Measurements from ENCODE around the gene THSD8. TPM values are rescaled to one million over a fixed set of nuclear protein-coding genes. Genes with fewer than 3 reads are reported as not detected.

Gene THSD8
- total RNA-seq, 2 experiments from 2014 or later, result 31.1 to 36.2 TPM

DNA sequence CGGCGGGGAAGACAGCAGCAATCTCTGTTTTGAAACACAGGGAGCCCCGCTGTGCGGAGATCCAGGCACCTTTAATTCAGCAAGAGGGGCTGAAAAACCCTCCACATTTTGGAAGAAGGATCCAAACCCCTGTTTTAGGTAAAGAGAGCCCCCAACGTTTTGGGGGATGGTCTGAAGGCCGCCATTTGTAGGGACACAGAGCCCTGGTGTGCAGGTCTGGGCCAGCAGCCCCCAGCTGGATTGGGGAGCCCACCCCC lies 23.0 kb upstream of the THSD8 start:
- TF ChIP-seq, protein P1, sequence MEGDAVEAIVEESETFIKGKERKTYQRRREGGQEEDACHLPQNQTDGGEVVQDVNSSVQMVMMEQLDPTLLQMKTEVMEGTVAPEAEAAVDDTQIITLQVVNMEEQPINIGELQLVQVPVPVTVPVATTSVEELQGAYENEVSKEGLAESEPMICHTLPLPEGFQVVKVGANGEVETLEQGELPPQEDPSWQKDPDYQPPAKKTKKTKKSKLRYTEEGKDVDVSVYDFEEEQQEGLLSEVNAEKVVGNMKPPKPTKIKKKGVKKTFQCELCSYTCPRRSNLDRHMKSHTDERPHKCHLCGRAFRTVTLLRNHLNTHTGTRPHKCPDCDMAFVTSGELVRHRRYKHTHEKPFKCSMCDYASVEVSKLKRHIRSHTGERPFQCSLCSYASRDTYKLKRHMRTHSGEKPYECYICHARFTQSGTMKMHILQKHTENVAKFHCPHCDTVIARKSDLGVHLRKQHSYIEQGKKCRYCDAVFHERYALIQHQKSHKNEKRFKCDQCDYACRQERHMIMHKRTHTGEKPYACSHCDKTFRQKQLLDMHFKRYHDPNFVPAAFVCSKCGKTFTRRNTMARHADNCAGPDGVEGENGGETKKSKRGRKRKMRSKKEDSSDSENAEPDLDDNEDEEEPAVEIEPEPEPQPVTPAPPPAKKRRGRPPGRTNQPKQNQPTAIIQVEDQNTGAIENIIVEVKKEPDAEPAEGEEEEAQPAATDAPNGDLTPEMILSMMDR (IDR thresholded peaks at IDR 0.05), result no peak
- DNase-seq (no peak), ATAC-seq (no peak)
- intact Hi-C loops (cut with micrococcal nuclease), result loop anchor here (2.0 kb wide), 1 partner anchor 16 kb away; no protein-coding TSS in a partner anchor
- Mint-ChIP-seq H3K4me1 (ENCODE audit: low read depth) (peaks cover 39% of the 10 kb centered on the region), H3K27me3 (no peaks in the 10 kb centered on the region), H3K9me3 (no peaks in the 10 kb centered on the region), H3K27ac (peak overlapping the region; percentile 92), H3K4me3 (peak overlapping the region; percentile 85), H3K36me3 (ENCODE audit: low read depth) (no peaks in the 10 kb centered on the region)
- ChIA-PET POLR2A (interaction anchor here (0.8 to 3.5 kb wide), 9 partner anchors 10 to 159 kb away, joined by 3 to 58 read pairs (median 7); partner anchors contain the start of genes CALR, JUNB, PRDX2 and THSD8), CTCF (interaction anchor here (1.0 to 9.2 kb wide), 8 partner anchors 9 to 68 kb away, joined by 3 to 326 read pairs (median 13); partner anchors contain the start of genes JUNB, PRDX2 and THSD8)

DNA sequence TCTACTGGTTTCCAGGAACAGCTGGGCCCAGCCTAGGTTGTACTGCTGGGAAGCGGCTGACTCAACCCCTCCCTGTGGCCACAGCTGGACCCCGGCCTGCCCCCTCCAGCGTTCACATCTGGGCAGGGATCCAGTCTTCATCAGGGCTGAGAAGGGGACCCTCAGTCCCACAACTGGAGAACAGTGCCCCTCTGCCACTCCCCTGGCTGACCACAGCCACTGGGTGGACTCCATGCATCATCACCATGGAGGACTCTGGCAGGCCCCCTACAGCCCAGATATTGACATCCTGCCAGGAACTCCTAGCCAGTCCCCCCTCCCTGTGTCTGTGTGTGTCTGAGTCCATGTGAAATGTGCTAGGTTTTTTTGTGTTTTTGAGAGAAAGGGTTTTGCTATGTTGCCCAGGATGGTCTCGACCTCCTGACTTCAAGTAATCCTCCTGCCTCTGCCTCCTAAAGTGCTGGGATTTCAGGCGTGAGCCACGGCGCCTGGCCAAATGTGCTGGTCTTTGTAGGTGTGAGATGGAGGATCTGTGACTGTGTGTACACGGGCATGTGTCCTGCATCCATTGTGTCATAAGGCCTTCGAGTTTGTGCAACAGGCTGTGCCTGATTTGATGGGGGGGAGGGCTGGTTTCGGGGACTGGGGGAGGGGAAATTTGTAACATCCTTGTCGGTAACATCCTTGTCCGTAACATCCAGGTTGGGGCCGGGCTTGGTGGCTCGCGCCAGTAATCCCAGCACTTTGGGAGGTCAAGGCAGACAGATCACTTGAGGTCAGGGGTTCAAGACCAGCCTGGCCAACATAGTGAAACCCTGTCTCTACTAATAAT lies 22.5 kb upstream of the THSD8 start:
- H3K9me3 Mint-ChIP-seq, result no peaks in the 10 kb centered on the region
- no peaks in the 10 kb centered on the region for H3K27me3 Mint-ChIP-seq
- peak; percentile 54 for DNase-seq

DNA sequence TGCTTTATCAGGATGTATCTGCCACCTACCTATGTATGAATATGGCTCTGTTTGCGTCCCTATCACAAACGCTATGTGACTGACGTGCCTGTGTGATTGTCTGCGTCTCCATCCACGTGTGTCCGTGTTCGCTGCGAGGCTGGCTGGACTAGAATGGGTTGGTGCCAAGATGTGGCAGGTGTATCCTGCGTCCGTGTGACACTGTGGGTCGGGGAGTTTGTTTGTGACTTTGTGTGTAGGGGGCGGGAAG lies 19.8 kb upstream of the THSD8 start:
- Mint-ChIP-seq H3K4me3 (peak overlapping the region; percentile 75), H3K9me3 (no peaks in the 10 kb centered on the region), H3K4me1 (ENCODE audit: low read depth) (peaks cover 36% of the 10 kb centered on the region), H3K27ac (no peak overlapping the region), H3K36me3 (ENCODE audit: low read depth) (no peaks in the 10 kb centered on the region), H3K27me3 (no peaks in the 10 kb centered on the region)
- intact Hi-C loops (cut with micrococcal nuclease), result no loop called here
- CTCF ChIA-PET, result interaction anchor here (0.7 to 9.2 kb wide), 3 partner anchors 14 to 115 kb away, joined by 3 to 326 read pairs (median 3); partner anchors contain the start of genes JUNB, PRDX2 and THSD8
- TF ChIP-seq, protein P1 (IDR thresholded peaks at IDR 0.05), result no peak
- no peak for DNase-seq
- no peak for ATAC-seq
- POLR2A ChIA-PET, result interaction anchor here (0.6 to 3.9 kb wide), 10 partner anchors 8 to 183 kb away, joined by 3 to 97 read pairs (median 6); partner anchors contain the start of genes GET3, JUNB, PRDX2 and THSD8

More for the DNA sequence above, 22.5 kb upstream of the THSD8 start:
- Mint-ChIP-seq H3K27ac (peak overlapping the region; percentile 87), H3K4me1 (ENCODE audit: low read depth) (peaks cover 38% of the 10 kb centered on the region), H3K36me3 (ENCODE audit: low read depth) (no peaks in the 10 kb centered on the region), H3K4me3 (peak overlapping the region; percentile 85)
- intact Hi-C loops (cut with micrococcal nuclease), result loop anchor here (2.0 kb wide), 1 partner anchor 15 kb away; no protein-coding TSS in a partner anchor
- ChIA-PET POLR2A (interaction anchor here (0.8 to 3.5 kb wide), 5 partner anchors 9 to 20 kb away, joined by 3 to 58 read pairs (median 7); partner anchors contain the start of gene JUNB), CTCF (interaction anchor here (1.4 to 9.2 kb wide), 6 partner anchors 9 to 67 kb away, joined by 6 to 326 read pairs (median 18); partner anchors contain the start of genes JUNB, PRDX2 and THSD8)
- TF ChIP-seq, protein P1 (IDR thresholded peaks at IDR 0.05), result no peak
- ATAC-seq, result no peak

DNA sequence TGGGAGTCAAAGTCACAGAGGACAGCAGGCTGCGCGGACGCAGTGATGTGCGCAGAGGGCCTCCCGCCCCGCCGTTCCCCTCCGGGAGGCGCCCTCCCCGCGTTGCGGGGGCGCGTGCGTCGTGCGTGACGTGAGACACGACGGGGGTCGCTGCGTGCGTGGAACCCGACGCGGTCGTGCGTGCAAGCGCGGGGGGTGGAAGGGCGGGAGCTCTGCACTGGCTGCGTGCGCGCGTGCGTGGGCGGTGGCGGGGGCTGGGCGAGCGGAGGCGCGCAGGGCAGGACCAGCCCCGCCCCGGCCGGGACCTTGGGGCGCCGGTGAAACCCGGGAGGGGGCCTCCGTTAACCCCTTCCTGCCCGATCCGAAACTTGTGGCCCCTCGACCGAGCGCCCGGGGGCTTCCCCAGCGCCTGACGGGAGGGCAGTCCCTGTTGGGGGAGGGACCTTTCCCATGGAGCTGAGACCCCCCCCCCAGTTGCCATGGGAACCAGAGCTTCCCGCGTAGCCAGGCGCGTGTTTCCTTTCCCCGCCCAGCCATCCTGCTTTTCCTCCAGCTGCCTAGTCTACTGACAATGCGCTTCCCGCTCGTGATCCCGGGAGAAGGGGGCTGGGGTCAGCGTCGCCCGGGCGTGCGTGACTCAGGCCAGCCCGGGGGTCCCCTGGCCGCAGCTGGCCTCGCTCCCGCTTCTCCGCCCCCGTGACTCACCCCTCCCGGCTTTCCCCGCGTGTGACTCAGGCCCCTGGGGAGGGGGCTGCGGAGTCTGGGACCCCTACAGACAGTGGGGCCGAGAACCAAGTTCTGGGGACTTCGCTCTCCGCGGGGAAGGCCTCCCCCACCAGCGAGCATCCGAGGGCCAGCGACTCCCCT lies 19.2 kb upstream of the THSD8 start:
- H3K4me1 Mint-ChIP-seq (ENCODE audit: low read depth), result peaks cover 31% of the 10 kb centered on the region
- H3K36me3 Mint-ChIP-seq (ENCODE audit: low read depth), result no peaks in the 10 kb centered on the region
- H3K27me3 Mint-ChIP-seq, result no peaks in the 10 kb centered on the region
- ChIA-PET CTCF (interaction anchor here (0.7 to 9.2 kb wide), 6 partner anchors 14 to 115 kb away, joined by 3 to 326 read pairs (median 3); partner anchors contain the start of genes JUNB, PRDX2 and THSD8), POLR2A (interaction anchor here (0.6 to 3.9 kb wide), 12 partner anchors 8 to 1044 kb away, joined by 3 to 97 read pairs (median 4); partner anchors contain the start of genes CALR, GET3, JUNB and PRDX2)
- no peaks in the 10 kb centered on the region for H3K9me3 Mint-ChIP-seq
- H3K4me3 Mint-ChIP-seq, result peak overlapping the region; percentile 75
- peak; percentile 93 for DNase-seq
- TF ChIP-seq, protein P1 (IDR thresholded peaks at IDR 0.05), result no peak
- intact Hi-C loops (cut with micrococcal nuclease), result no loop called here
- peak; percentile 43 for ATAC-seq
- no peak overlapping the region for H3K27ac Mint-ChIP-seq

All from activated CD8-positive, alpha-beta T cell treated with anti-CD3 and anti-CD28 coated beads for 36 hours (primary cell).